DMS53 treated with DMSO at 0.1 percent for 48 hours (cell line): Measurements from ENCODE around the gene ERCC6L2.

Experiments
- DNase-seq: peaks from one replicate; lab custom pipeline; 2025; ENCODE audit not compliant: unreplicated experiment; lab: John Stamatoyannopoulos, UW

ERCC6L2 gene

GRCh38 chr9:95910770-95911340 is 35.4 kb downstream of the ERCC6L2 start:
- DNase-seq = no peak

GRCh38 chr9:95912773-95913172 is 37.3 kb downstream of the ERCC6L2 start:
- no peak for DNase-seq

DNA sequence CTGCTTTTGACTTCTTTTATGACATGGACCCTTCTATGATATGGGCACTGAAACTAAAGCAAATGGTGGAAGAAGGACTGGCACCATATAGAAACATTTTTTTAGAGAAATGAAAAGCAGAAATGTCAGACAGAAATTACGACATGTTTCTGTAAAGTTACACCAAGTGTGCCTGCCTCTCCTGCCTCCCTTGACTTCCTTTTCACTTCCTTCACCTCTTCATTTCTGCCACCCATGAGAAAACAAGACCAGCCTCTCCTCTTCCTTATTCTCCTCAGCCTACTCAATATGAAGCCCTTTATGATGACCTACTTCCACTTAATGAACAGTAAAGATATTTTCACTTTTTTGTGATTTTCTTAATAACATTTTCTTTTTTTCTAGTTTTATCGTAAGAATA is 44.5 kb downstream of the ERCC6L2 start:
- no peak for DNase-seq

- DNase-seq = no peak
These were observed 48.3 kb downstream of the ERCC6L2 start for GRCh38 chr9:95923794-95924193.

- no peak for DNase-seq
These were observed 49.5 kb downstream of the ERCC6L2 start for GRCh38 chr9:95924987-95925386.

GRCh38 chr9:95927271-95928004 is 51.9 kb downstream of the ERCC6L2 start:
- no peak for DNase-seq

GRCh38 chr9:95930277-95930676 is 54.8 kb downstream of the ERCC6L2 start:
- no peak for DNase-seq

DNA sequence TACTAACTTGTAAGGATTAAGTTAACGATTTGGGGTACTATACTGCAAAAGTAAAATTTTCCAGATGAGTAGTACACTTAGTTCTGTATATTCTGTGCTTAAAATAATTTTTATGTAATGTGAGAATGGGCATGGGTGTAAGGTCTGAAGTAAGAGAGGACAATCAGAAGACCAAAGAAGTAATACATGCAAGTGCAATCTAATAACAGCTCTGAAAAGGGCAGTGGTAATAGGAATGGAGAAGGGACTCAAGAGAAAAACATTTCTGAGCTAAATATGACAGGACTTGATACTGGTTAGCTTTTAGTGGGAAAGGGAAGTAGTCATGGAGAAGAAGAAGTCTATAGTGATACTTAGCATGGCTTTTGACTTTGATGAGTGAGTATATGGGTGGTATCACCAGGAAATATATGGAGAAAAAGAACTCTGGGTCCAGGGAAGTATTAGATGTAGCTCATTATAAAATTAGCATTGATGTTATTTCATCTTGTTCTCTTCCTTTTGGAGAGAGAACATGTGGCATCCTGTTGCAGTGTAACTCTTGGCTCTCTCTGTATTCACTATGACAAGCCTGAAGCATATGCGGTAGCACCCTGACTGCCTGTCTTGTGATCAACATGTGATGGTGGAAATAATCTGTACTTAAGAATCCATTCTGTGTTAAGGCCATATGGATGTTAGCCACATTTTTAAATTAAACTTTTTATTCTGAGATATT is 60.5 kb downstream of the ERCC6L2 start:
- DNase-seq = no peak

DNA sequence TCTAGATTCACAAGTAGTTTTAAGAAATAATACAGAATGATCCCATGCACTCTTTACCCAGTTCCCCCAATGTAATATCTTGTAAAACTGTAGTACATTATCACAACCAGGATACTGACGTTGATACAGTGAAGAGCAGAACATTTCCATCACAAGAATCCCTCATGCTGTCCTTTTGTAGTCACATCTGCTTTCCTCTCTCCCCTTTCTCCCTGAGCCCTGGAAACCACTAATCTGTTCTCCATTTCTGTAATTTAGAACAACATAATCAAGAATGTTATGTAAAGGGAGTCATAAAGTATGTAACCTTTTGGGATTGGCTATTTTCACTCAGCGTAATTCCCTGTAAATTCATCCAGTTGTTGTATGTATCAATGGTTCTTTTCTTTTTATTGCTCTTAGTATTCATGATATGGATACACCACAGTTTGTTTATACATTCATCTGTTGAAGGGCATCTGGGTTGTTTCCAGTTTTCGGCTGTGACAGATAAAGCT is 61.1 kb downstream of the ERCC6L2 start:
- no peak for DNase-seq

- DNase-seq = no peak
These were observed 61.6 kb downstream of the ERCC6L2 start for GRCh38 chr9:95937131-95937530.

DNA sequence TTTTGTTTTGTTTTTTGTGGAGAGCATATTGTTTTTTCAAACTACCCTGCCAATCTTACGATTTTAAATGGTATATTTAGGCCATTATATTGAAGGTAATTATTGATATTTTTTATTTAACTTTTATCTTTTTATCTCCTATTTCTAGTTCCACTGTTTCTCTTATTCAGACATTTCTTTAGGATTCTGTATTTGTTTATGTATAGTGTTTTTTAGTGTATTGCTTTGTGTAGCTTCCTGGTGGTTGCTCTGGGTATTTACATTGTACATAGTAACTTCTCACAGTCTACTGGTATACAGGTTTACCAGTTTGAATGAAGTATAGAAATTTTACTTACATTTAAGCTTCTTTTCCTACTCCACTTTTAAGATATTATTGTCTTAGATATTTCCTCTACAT is 63.2 kb downstream of the ERCC6L2 start:
- DNase-seq = no peak

GRCh38 chr9:95939472-95939871 is 64.0 kb downstream of the ERCC6L2 start:
- DNase-seq = no peak

GRCh38 chr9:95940265-95940664 is 64.8 kb downstream of the ERCC6L2 start:
- DNase-seq = no peak

GRCh38 chr9:95942016-95942415 is 66.5 kb downstream of the ERCC6L2 start:
- no peak for DNase-seq

- no peak for DNase-seq
These were observed 71.6 kb downstream of the ERCC6L2 start for GRCh38 chr9:95947118-95947517.

- no peak for DNase-seq
These were observed 77.0 kb downstream of the ERCC6L2 start for GRCh38 chr9:95952471-95952870.

DNA sequence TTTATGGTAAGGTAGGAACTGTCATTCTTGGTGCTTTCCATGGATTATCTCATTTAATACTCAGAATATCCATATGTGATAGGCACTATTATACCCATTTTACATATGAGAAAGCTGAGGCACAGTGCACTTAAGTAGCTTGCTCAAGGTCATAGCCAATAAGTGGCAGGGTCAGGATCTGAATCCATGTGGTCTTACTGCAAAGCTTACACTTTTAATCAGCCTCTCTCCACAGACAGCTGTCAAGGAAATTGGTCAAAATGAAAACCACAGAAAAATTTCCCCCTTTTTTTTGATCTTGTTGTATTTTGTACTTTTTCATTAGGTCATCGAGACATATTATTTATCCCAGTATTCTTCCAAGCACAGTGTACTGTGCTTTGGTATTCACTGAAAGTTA is 78.5 kb downstream of the ERCC6L2 start:
- DNase-seq = no peak

DNA sequence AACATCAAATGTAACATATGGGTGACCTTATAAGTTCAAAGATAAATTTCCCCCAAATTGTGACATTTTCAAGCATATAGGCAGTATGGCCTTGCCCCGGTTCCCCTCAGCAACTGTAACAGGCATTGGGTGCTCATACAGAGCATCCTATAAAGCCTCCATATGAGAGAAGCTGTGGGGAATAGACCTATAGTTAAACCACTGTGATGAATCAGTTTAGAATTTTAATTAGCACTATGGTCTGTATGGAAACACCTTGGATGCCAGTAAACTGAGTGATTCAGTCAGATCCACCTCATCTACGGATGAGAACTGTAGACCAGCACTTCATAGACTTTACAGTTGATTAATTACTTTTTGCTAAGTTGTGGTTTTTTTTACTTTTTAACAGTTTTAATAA is 79.4 kb downstream of the ERCC6L2 start:
- no peak for DNase-seq

GRCh38 chr9:95962936-95963335 is 87.4 kb downstream of the ERCC6L2 start:
- DNase-seq = no peak

- DNase-seq = no peak
These were observed 88.2 kb downstream of the ERCC6L2 start for GRCh38 chr9:95963659-95964058.

DNA sequence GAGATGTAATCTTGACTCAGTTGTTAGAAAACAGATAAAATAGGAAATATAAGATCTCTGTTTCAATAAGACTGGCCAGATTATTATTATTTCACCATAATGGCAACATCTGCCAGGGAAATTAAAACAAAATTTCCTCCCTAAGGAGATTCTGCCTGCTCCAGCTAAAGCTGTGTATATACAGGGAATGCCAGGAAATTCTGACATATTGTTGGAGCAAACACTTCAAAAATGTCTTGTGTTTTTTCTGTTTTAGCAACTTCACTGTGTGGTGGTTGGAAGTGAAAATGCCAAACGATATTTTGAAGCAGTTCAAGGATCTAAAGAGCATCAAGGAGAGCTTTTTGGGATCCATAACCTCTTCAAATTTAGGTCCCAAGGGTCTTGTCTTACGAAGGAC is 90.8 kb downstream of the ERCC6L2 start:
- DNase-seq = no peak

GRCh38 chr9:95970317-95970716 is 94.8 kb downstream of the ERCC6L2 start:
- DNase-seq = no peak
